Globus pallidus (tissue), 1 donor: Measurements from ENCODE around the gene IQCN.
"Not testable (repeated sequence)": the region's sequence is repeated elsewhere in the genome, so short reads cannot be mapped to it uniquely, and the experiment has no call there.

Experiments used
- DNase-seq: peaks from one replicate; pipeline ENCODE4 v3.0.0-alpha.2; 2015; ENCODE audit warnings: low spot score

The IQCN gene

DNA sequence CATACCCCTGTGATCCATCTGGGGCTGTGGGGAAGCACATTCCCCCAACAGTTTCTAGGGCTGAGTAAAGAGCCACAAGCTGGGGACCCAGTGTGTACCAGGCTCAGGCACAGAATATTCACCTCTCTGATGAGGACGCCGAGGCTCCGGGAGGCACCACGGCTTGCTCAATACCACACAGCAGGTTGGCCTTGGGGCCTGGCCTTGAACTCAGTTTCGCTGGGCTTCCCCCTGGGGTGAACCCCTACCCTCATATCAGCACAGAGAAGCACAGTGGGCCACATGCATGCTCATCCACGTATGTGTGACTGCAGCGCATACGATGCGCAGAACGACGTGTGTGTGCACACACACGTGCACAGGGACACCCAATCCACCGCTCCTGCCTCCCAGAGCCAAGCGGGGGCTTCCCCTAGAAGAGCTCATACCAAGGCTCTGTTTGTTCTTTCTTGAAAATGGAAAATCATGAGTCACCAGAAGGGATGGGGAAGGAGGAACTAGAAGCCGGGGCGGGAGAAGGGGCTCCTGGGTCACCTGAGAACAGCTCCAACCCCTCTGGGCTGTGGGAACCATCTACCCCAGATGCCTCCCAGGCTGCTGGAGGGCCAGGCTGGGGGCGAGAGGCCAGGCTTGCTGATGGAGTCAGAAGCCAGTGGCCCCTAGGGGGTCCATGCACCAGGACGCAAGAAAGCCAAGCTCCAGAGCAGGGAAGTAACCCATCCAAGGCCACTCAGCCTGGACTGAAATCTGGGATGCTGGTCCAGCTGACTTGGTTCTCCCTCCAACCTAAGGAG lies 43.1 kb downstream of the IQCN start:
- no peak for DNase-seq

- DNase-seq = no peak
Measured at GRCh38 chr19:18229915-18230314, 44.3 kb downstream of the IQCN start.

DNA sequence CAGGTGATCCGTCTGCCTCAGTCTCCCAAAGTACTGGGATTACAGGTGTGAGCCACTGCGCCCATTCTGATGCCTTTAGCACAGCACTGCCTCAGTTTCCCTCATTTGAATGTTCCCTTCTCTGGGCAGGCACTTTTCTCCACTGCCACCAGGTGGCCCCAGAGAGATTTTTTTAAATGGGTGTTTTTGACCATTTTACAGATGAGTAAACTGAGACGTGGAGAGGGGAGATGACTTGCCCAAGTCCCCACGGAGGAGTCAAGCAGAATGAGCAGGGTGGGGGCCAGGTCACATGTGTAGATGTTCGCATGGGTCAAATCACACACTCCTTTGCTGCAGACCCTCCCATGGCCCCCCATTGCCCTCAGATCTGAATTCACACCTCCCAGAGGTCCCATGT lies 44.8 kb downstream of the IQCN start:
- DNase-seq = no peak

- no peak for DNase-seq
Measured at GRCh38 chr19:18227781-18228271, 46.4 kb downstream of the IQCN start.

DNA sequence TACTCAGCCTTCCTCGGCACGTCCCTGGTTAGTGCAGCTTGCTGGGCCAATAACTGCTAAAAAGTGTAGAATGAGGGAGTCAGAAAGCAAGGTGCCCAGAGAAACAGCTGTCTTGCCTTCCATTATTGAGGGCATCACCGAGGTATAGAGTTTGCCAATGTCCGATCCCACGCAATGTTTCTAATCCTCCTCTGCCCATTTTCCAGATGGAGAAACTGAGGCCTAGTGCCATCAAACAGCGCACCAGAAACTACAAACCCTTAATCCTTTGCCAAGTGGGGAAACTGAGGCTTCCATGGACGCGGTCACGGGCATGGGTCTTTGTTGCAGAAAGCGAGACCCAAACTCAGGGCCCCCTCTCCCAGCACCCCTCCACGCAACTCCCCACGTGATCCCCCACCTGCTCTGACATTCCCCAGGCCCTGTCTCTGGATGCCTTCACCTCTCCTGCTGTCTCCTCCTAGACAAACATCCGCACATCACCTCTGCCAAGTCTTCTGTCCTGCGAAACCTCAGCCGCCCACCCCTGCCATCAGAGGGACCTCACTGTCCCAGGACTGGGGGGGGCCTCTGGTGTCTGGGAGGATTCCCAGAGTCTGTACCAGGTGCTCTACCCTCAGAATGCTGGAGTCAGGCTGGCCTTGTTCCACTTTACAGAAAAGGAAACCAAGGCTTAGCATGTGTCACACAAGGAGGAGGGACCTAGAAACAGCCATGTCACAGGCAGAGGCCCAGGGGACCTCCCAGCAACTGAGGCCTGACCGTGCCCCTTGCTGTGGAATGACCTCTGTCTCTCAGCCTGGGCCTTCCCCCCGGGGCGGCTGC lies 47.1 kb downstream of the IQCN start:
- DNase-seq = no peak

DNA sequence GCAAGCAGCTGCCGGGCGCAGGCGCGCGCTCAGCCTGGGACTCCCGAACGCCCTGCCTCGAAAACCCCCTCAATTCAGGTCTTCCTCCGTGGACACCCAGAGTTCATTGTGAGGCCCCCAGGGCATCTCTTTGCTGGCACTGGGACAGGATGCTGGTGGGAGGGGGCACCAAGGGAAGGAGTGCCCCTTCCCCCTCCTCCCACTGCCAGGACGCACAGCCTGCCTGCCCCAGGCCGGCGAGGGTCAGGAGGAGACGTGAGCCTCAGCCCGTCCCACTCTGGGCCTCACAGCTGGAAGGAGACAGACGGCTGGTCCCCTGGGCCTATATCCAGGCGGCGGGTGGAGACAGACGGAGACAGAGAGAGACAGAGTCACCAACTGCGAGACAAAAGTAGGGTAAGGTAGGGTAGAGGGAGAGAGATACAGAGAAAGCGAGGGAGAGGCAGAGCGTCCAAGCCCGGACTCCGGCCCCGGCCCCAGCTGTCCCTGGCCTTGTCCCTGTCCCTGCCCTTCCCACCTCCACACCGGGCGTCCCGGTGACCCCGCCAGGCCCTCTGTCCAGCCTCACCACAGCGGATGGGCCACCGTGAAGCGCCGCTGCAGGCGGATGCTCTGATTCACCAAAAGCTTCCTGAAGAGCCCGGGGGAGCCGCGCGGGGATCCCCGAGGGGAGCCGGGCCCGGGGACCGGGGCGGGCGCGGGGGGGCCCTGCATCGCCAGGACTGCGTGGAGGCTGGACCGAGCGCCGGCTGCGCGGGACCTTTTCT lies 48.4 kb downstream of the IQCN start, which contains the start of gene PDE4C:
Gene PDE4C (minus strand): TSS at position 737 of the 767 bp plus-strand sequence. CDS start 23 bp downstream, at position 714.
- no peak for DNase-seq

DNA sequence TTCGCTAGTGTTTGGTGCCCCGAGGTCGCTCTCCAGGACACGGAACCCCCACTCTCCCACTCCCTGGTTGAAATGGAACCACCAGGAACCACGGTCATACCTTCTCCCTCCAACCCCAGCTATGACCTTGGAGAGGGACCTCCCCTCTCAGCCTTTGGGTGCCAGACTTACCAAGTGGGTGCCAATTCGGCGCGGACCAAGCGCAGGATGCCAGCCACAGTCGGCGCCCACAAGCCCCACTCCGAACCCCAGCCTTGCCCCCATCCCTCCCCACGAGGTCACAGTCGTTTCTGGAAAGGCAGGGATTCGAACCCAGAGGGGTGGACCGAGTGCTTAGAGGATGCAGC lies 48.9 kb downstream of the IQCN start:
- no peak for DNase-seq

DNA sequence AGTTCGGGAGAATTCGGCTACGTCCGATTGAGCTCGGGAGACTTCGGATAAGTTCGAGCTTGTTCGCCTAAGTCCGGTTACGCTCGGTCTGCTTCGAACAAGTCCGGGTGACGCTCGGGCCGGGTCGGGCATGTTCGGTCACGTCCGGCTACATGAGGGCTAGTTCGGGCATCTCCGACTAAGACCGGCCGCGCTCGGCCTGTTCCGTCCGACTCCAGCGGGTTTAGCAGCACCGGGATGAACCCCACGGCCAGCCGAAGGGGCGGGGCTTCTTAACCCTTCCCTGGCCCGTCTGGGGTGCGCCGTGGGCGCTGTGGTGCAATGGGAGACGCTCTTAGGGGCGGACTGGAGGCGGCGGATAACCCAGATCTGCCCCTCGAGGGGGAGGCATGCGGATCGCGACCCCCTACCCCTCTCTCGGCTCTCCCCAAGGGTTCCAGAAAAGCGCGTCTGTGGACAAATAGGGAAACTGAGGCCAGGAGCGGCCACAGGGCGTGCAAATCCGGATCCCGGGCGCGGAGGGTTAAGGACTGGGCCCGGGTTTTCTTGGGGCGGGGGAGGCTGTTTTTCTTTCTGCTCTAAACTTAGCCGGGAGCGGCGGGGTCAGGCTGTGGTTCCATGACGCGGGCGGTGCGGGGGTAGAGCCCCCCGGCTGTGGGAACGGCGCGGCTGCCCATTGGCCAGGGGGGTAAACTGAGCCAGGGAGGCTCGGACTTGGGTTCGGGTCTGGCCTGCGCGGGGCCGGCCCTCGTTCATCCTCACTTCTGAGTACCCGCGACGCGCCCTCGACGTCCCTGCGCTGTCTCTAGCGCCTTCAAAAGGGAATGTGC lies 49.5 kb downstream of the IQCN start:
- peak; percentile 88 for DNase-seq

DNA sequence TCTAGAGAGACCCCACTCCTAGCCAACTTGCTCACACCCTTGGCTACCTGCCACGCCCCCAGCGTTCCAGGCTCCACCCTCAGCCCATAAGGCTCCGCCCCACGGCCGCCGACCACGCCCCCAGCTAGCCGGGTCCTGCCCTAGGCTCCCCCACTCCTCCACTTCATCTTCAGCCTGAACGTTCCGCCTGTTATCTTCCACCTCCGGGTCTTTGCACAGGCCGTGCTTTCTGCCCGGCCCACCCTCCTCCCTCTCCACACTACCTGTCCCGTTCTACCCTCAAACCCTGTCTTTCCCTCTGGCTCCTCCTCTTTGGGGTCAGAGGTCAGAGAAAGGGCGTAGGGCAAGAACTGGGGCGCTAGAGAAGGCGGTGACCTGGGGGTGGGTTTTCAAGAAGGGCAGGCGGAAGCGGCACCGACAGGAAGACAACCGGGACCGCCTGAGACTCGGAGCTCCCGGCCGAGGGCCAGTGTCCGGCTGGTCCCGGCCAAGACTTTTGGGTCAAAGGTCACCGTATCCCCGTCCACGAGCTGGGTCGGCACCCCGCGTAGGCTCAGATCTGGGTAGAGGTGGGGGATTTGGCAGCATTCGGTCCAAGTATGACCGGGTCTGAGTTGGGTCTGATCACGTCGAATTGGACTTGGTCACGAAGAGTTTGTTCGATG lies 50.3 kb downstream of the IQCN start:
- DNase-seq = peak; percentile 12

DNA sequence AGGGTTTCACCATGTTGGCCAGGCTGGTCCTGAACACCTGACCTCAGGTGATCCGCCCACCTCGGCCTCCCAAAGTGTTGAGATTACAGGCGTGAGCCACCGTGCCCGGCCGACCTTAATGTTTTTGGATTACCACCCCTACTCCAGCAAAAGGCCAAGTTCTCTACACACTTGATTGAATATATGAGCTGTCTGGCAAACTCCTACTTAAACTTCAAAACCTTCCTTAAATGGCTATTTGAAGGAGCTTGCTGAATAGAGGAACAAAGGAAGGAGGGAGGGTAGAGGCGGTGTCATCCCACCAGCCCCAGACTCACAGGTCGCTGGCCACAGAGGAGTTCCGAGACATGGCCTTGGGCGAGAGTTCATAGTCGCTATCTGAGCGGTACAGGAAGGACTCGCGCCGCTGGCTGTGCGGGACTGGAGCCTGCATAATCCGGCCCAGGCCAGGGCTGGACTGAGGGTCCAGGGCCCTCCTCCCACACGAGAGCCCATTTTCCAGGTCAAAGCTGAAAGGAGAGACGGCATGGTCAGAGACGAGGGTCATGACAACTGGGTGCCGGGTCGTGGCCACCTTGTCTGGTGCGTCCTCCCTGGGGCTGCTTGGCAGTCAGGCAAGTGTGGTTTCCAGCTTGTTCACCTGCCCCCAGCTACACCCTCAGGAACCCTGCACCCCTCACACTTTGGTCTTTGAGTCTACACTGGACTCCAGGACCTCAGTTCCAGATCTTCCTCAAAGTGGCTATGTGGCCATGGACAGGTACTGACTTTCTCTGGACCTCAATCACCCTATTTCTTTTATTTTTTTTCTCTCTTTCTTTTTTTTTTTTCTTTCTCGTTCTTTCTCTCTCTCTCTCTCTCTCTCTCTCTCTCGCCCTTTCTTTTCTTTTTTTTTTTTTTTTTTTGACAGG lies 52.2 kb downstream of the IQCN start:
- no peak for DNase-seq

DNA sequence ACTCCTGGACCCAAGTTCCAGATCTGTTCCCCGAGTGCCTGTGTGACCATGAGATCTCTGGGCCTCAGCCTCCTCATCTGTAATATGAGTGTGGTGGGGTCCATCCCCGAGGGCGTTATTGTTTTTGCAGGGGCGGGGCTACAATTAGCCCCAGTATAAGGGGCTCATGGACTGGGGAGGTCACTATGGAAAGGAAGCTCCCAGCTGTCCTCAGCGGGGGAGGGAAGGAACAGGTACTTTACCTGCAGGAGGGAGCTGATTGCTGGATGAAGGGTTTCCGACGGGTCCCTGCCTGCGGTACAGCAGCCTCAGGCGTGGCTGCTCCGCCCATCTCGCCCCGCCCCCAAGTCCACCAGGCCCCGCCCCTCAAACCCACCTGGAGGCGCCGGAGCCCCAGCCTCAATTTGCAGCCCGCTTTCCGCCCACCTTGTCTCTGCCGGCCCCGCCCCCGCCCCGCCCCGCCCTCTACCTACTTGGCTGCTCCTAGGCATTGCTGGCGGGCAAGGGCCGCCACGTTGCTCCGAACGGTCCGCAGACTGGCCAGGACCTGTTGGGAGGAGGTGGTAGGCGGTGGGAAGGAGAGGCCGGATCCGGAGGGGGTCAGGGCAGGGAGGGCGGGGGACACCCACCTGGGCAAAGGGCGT lies 53.5 kb downstream of the IQCN start:
- DNase-seq = no peak

- no peak for DNase-seq
Measured at GRCh38 chr19:18219911-18220631, 54.2 kb downstream of the IQCN start.

DNA sequence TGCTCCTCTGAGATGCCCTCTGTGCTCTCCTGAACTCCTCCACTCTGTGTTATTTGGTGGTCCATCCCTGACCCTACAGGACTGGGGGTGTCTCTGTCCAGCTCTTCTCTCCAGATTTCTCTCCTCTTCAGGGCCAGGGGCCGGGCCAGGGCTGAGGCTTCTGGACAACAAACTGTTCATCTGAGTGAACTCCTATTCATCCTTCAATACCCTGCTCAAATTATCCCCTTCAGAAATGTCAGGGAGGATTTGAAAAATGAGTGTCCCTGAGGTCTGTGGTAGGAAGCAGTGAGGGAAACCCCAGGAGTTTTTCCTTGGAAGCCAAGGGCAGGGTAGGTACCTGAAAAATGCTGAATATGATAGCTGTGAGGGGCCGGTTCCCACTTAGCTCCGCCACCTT lies 55.7 kb downstream of the IQCN start:
- no peak for DNase-seq

DNA sequence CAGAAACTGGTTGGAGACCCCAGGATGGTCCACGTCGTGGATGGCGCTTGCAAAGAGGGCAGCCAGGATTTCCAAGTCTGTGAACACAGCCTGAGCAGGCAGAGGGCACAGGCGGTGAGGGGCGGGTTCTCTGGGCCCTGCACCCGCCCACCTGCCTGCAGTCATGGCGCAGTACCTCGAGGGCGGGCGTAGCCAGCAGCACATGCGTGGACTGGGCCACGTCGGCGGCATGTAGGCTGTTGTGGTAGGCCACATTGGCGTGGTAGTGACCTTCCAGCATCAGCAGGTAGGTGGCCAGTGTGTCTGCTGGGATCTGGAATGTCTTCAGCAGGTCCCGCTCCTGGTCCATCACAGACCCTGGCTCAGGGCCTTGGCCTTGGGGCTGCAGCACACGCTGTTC lies 56.1 kb downstream of the IQCN start:
- DNase-seq = no peak

DNA sequence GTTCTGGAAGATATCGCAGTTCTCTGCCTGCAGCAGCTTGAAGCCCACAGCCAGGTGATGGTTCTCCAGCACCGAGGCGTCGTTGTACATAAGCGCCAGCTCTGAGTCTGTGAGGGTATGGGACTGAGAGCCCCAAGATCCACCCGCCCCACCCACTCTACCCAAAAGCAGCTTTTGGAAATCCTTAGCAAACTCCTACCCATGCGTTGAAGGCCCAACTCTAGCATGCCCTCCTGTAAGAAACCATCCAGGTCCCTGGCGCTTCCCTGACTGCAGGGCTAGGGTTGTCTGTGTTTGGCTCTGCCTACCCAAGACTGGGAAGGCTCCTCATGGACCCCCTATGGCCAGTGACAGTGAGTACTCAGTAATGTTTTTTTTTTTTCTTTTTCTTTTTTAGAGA lies 57.5 kb downstream of the IQCN start:
- DNase-seq = no peak

DNA sequence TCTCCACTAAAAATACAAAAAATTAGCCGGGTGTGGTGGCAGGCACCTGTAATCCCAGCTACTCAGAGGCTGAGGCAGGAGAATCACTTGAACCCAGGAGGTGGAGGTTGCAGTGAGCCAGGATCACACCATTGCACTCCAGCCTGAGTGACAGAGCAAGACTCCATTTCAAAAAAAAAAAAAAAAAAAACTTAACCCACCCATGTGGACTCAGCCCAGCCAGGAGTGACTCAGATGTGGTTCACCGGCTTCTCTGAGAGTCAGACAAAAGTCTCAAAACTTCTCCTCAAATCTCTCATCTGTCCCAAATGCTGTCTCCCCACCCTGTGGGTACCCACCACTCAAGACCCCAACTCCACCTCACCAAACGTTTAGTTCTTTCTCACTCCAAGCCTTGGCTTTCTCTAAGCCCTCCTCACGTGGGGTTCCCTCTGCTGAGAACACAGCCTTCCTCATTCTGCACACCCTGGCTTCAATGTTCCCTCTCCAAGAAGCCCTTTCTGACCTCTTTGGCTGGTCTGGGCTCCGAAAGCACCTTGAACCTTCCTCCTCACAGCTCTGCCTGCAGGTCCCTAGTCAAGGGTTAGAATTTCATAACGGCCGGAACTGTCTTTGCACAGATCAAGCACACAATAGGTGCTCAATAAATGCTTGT lies 59.3 kb downstream of the IQCN start:
- DNase-seq = no peak

GRCh38 chr19:18211683-18212082 lies 62.6 kb downstream of the IQCN start:
- no peak for DNase-seq

- not testable (repeated sequence) for DNase-seq
Measured at GRCh38 chr19:18209912-18210311, 64.3 kb downstream of the IQCN start.
